Endothelial cell of umbilical vein (primary cell): ENCODE measurements around the gene CRY2. TPM values are rescaled to one million over a fixed set of nuclear protein-coding genes. Genes with fewer than 3 reads are reported as not detected.

ENCODE experiments used
- BruUV-seq: library from RNA; stranded (reverse); fragments of 400-500 nt; replicated peaks from 2 replicates; lab custom pipeline; 2021; lab: Mats Ljungman, UMichigan
- CTCF ChIA-PET: fragments of 300-600, 350-600 bp; sonication (Branson Sonifier 250); formaldehyde crosslinking; loops from one replicate; lab custom pipeline; 2021; ENCODE audit warnings: antibody characterized with exemption, inconsistent platforms; lab: Charles Lee
- POLR2A ChIA-PET: fragments of 300-600, 350-600 bp; sonication (Branson Sonifier 250); formaldehyde crosslinking; loops from one replicate; lab custom pipeline; 2021; ENCODE audit warnings: antibody characterized with exemption, inconsistent platforms; lab: Charles Lee
- DNase-seq: peaks from one replicate; pipeline ENCODE4 v3.0.0-alpha.2; 2011; ENCODE audit warnings: low read depth, low spot score
- FAIRE-seq: peaks from 2 replicates; lab custom pipeline; 2011; peaks lifted over from hg19 to GRCh38; lab: Jason Lieb, UNC
- H2AFZ ChIP-seq: 2 replicates; pipeline ENCODE4 v1.6.0; 2012; ENCODE audit warnings: low read depth, low read length, control low read depth, inconsistent platforms
- H3K27ac ChIP-seq: 2 replicates; pipeline ENCODE4 v1.5.1; 2011; ENCODE audit warnings: low read depth, mild to moderate bottlenecking, control low read depth, low read length, moderate library complexity; ENCODE audit not compliant: insufficient read depth
- H3K27me3 ChIP-seq, 2 experiments: 2 replicates each; pipeline versions ENCODE4 v1.6.0 to v1.6.1; 2011; ENCODE audit warnings: low read length in 2 of 2, mixed read lengths in 1 of 2; ENCODE audit not compliant: control insufficient read depth in 2 of 2, insufficient read depth in 2 of 2
- H3K36me3 ChIP-seq, 2 experiments: 2 replicates in 1 of 2; 3 replicates in 1 of 2; pipeline ENCODE4 v1.5.1; 2011; ENCODE audit warnings: low read length in 2 of 2, mild to moderate bottlenecking in 1 of 2, moderate library complexity in 1 of 2; ENCODE audit not compliant: control insufficient read depth in 2 of 2, insufficient read depth in 2 of 2; ENCODE audit errors: extremely low read depth in 1 of 2
- H3K4me1 ChIP-seq: 3 replicates; pipeline ENCODE4 v1.5.1; 2011; ENCODE audit warnings: mild to moderate bottlenecking, low read length; ENCODE audit not compliant: control insufficient read depth, insufficient read depth; ENCODE audit errors: extremely low read depth
- H3K4me2 ChIP-seq: 2 replicates; pipeline ENCODE4 v1.6.1; 2011; ENCODE audit warnings: low read length, control low read depth, mixed read lengths; ENCODE audit not compliant: insufficient read depth
- H3K4me3 ChIP-seq, 3 experiments: fragments of 200-600 bp in 1 of 3; sonication (generic), shearing (Covaris generic) in 1 of 3; replicated peaks in 1 of 3; 2 replicates each; pipeline ENCODE4 v1.5.1; 2011 to 2016; ENCODE audit warnings: control low read depth in 3 of 3, low read length in 3 of 3, mild to moderate bottlenecking in 2 of 3, inconsistent platforms in 1 of 3, low read depth in 1 of 3, moderate library complexity in 1 of 3; ENCODE audit not compliant: insufficient read depth in 1 of 3
- H3K79me2 ChIP-seq: 2 replicates; pipeline ENCODE4 v1.6.0; 2012; ENCODE audit warnings: low read length, inconsistent platforms; ENCODE audit not compliant: control insufficient read depth, insufficient read depth
- H3K9ac ChIP-seq: replicated peaks from 2 replicates; pipeline ENCODE3; 2011; ENCODE audit warnings: low read length, control low read depth; ENCODE audit not compliant: insufficient read depth; ENCODE audit errors: extremely low read depth
- H3K9me1 ChIP-seq: replicated peaks from 3 replicates; pipeline ENCODE4 v1.6.0; 2011; ENCODE audit warnings: mild to moderate bottlenecking, low read length; ENCODE audit not compliant: control insufficient read depth, insufficient read depth; ENCODE audit errors: extremely low read depth
- H3K9me3 ChIP-seq: replicated peaks from 2 replicates; pipeline ENCODE4 v1.5.1; 2012; ENCODE audit warnings: low read length, inconsistent platforms; ENCODE audit not compliant: control insufficient read depth, insufficient read depth
- H4K20me1 ChIP-seq: replicated peaks from 2 replicates; pipeline ENCODE3; 2011; ENCODE audit warnings: mild to moderate bottlenecking, low read length; ENCODE audit not compliant: control insufficient read depth, insufficient read depth; ENCODE audit errors: extremely low read depth
- EZH2 ChIP-seq: IDR thresholded peaks from 2 replicates; pipeline ENCODE4 v1.6.1; 2012; ENCODE audit warnings: borderline replicate concordance, low read depth, mild to moderate bottlenecking, moderate library complexity, low read length, inconsistent platforms; ENCODE audit not compliant: severe bottlenecking
- FOS ChIP-seq: IDR thresholded peaks from 2 replicates; pipeline ENCODE4 v1.6.1; 2011; ENCODE audit warnings: mild to moderate bottlenecking, low read length, moderate library complexity, borderline replicate concordance; ENCODE audit not compliant: insufficient read depth
- GATA2 ChIP-seq: IDR thresholded peaks from 2 replicates; pipeline ENCODE4 v1.7.0; 2011; ENCODE audit warnings: low read depth, mild to moderate bottlenecking, moderate library complexity, mixed read lengths, low read length; ENCODE audit not compliant: insufficient read length, insufficient read depth
- JUN ChIP-seq: IDR thresholded peaks from 2 replicates; pipeline ENCODE4 v1.6.1; 2011; ENCODE audit warnings: borderline replicate concordance, low read depth; ENCODE audit not compliant: insufficient read length, insufficient read depth
- MYC ChIP-seq: IDR thresholded peaks from one replicate; pipeline ENCODE4 v1.6.1; 2011; ENCODE audit warnings: mild to moderate bottlenecking, low read depth, low read length
- POLR2A ChIP-seq: IDR thresholded peaks from 2 replicates; pipeline ENCODE4 v1.6.1; 2012; ENCODE audit warnings: low read depth, mild to moderate bottlenecking, control low read depth, low read length
- POLR2AphosphoS5 ChIP-seq: IDR thresholded peaks from 2 replicates; pipeline ENCODE4 v1.6.1; 2012; ENCODE audit warnings: low read depth, mild to moderate bottlenecking, control low read depth, low read length, moderate library complexity; ENCODE audit not compliant: insufficient read depth
- dilution Hi-C: fragments of 300-500 bp; cut with MboI; formaldehyde crosslinking; loops from one replicate; pipeline ENCODE4 v1.15.0; 2019; ENCODE audit warnings: low sequenced_read_pairs; ENCODE audit not compliant: extremely low pct_ligation_motif_present
- intact Hi-C: fragments of 100-400 bp; cut with micrococcal nuclease; formaldehyde crosslinking; loops from one replicate; pipeline ENCODE4 v1.10.0; 2022
- polyA plus RNA-seq, 4 experiments: library from polyadenylated mRNA; depleted of rRNA in 3 of 4; stranded (reverse) in 3 of 4; unstranded in 1 of 4; fragments of >200 nt; gene quantifications; 2 replicates each; pipeline versions ENCODE4 v1.2.1 to v1.2.3, GENCODE V29; 2011 to 2012; ENCODE audit warnings: missing spikeins in 1 of 4
- total RNA-seq: library from RNA; stranded (reverse); gene quantifications from 2 replicates; pipeline ENCODE4 v1.2.3, GENCODE V29; 2021
- TF ChIP-seq, protein P1 (sequence below), 2 donors: IDR thresholded peaks; 1 replicate in 1 of 2; 2 replicates in 1 of 2; pipeline ENCODE4 v1.5.1; 2011; ENCODE audit warnings: low read length in 2 of 2, mild to moderate bottlenecking in 2 of 2, moderate library complexity in 2 of 2, control low read depth in 1 of 2, inconsistent platforms in 1 of 2, low read depth in 1 of 2; ENCODE audit not compliant: insufficient read depth in 1 of 2; ENCODE audit errors: extremely low read depth in 1 of 2
- TF ChIP-seq, protein P2 (sequence below): IDR thresholded peaks from 2 replicates; pipeline ENCODE4 v1.6.1; 2011; ENCODE audit not compliant: insufficient read depth, insufficient read length

The CRY2 gene
- total and polyA plus RNA-seq, 2 donors (not counting 3 experiments of a cell fraction or from before 2014, with no cell fraction given): 7.7 to 11.7 TPM

DNA sequence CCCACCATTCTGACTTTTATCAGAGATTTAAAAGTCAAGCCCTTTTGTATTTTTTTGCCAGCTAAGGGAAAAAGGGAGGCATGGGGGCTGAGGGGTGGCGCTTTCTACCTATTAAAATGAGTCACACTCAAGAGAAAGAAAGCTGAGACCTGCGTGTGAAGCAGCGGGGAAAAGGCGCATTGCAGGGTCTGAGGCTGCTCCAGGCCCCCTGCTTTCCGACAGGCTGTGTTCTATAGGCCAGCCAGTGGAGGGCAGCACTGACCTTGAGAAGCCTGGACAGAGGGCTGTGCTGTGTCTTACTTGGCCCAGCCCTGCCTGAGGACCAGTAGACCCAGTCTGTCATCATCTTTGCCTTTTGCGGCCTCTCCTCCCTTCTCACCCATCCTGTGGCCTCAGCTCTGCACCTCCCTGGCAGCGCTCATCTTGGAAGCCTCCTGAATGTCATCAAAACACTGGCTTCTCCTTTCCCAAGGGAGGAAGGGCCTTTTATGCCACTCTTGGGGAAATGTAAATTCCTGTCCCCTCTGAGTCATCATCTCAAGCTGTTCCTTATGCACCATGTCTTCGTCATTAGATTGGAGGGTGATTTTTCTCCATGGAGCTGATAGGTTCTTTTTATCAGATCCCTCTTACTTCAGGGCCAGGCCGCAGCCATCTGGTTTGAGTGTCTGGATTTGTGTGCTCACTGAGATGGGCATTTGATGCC is 25.5 kb downstream of the CRY2 start:
- CTCF ChIA-PET: interaction anchor here (0.6 to 4.1 kb wide), 15 partner anchors 10 to 370 kb away, joined by 3 to 39 read pairs (median 3); partner anchors contain the start of gene PEX16
- peak; percentile 86 for FAIRE-seq

DNA sequence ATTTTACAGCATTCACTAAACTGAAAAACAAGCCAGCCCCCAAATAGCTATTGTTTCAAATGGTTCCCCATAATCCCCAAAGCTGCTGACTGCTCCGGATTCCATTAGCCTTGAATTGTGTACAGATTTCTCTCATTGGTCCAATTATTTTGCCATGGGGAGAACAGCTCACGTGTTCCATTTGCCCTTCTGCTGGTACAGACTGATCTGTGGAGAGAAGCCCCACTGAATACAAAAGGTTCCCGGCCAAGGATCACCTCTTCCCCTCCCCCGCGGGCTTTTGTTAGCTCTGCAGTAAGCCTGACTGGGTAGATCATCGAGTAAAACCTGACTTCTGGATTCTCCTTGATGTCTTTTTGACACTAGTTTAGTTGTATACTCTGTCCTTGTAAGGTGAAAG is 29.1 kb downstream of the CRY2 start:
- peaks cover 0 to 10% of the 10 kb centered on the region in 2 experiments for H3K36me3 ChIP-seq
- no peaks in the 10 kb centered on the region for H3K79me2 ChIP-seq
- ChIA-PET POLR2A (no interaction called here), CTCF (interaction anchor here (1.3 kb wide), 2 partner anchors 13 to 130 kb away, joined by 3 read pairs; no protein-coding TSS in a partner anchor)
- no peaks in the 10 kb centered on the region for H3K4me1 ChIP-seq
- H3K9me1 ChIP-seq: no peaks in the 10 kb centered on the region
- H3K9ac ChIP-seq: no peak overlapping the region
- intact Hi-C loops: no loop called here
- H2AFZ ChIP-seq: no peak overlapping the region
- H3K4me3 ChIP-seq: no peak overlapping the region
- FAIRE-seq: no peak
- no peak overlapping the region for H3K4me2 ChIP-seq
- TF ChIP-seq EZH2 (no peak), GATA2 (no peak), JUN (no peak), FOS (no peak), MYC (no peak), POLR2AphosphoS5 (no peak), POLR2A (no peak)
- TF ChIP-seq, protein P1, sequence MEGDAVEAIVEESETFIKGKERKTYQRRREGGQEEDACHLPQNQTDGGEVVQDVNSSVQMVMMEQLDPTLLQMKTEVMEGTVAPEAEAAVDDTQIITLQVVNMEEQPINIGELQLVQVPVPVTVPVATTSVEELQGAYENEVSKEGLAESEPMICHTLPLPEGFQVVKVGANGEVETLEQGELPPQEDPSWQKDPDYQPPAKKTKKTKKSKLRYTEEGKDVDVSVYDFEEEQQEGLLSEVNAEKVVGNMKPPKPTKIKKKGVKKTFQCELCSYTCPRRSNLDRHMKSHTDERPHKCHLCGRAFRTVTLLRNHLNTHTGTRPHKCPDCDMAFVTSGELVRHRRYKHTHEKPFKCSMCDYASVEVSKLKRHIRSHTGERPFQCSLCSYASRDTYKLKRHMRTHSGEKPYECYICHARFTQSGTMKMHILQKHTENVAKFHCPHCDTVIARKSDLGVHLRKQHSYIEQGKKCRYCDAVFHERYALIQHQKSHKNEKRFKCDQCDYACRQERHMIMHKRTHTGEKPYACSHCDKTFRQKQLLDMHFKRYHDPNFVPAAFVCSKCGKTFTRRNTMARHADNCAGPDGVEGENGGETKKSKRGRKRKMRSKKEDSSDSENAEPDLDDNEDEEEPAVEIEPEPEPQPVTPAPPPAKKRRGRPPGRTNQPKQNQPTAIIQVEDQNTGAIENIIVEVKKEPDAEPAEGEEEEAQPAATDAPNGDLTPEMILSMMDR (IDR thresholded peaks at IDR 0.05; ENCODE audit: extremely low read depth in 1 of 2, insufficient read depth in 1 of 2, low read depth in 1 of 2, low read length in 2 of 2): no peak
- TF ChIP-seq, protein P2, sequence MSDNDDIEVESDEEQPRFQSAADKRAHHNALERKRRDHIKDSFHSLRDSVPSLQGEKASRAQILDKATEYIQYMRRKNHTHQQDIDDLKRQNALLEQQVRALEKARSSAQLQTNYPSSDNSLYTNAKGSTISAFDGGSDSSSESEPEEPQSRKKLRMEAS: no peak
- no peak overlapping the region for H3K27ac ChIP-seq
- no peaks in the 10 kb centered on the region for H3K9me3 ChIP-seq
- BruUV-seq: no TSS peak
- dilution Hi-C loops: no loop called here
- no peak for DNase-seq
- H3K27me3 ChIP-seq: no peaks in the 10 kb centered on the region
- no peaks in the 10 kb centered on the region for H4K20me1 ChIP-seq

More for the DNA sequence above, 25.5 kb downstream of the CRY2 start:
- Histone ChIP-seq H3K9ac (no peak overlapping the region), H3K27me3 (no peaks in the 10 kb centered on the region), H3K9me1 (no peaks in the 10 kb centered on the region), H3K4me3 (no peak overlapping the region), H3K36me3 (peaks cover 5 to 38% of the 10 kb centered on the region in 2 experiments), H3K4me1 (no peaks in the 10 kb centered on the region), H3K9me3 (no peaks in the 10 kb centered on the region), H2AFZ (no peak overlapping the region), H4K20me1 (no peaks in the 10 kb centered on the region), H3K79me2 (no peaks in the 10 kb centered on the region), H3K4me2 (no peak overlapping the region), H3K27ac (no peak overlapping the region)
- POLR2A ChIA-PET: no interaction called here
- DNase-seq: peak; percentile 57
- intact Hi-C loops: loop anchor here (1.0 to 2.0 kb wide), 3 partner anchors 44 to 435 kb away; partner anchors contain the start of gene PEX16
- TF ChIP-seq, protein P1 (IDR thresholded peaks at IDR 0.05; ENCODE audit: extremely low read depth in 1 of 2, insufficient read depth in 1 of 2, low read depth in 1 of 2, low read length in 2 of 2): peak; percentile 70 to 84
- TF ChIP-seq MYC: no peak
- BruUV-seq: no TSS peak
- dilution Hi-C loops: no loop called here
